ENCODE data around the gene ZNF468. TPM values are rescaled to one million over a fixed set of nuclear protein-coding genes. Genes with fewer than 3 reads are reported as not detected.
"Not testable (repeated sequence)": the region's sequence is repeated elsewhere in the genome, so short reads cannot be mapped to it uniquely, and the experiment has no call there.

The ZNF468 gene
- total RNA-seq, 2 donors from 2014 or later, result 11.3 to 18.7 TPM

DNA sequence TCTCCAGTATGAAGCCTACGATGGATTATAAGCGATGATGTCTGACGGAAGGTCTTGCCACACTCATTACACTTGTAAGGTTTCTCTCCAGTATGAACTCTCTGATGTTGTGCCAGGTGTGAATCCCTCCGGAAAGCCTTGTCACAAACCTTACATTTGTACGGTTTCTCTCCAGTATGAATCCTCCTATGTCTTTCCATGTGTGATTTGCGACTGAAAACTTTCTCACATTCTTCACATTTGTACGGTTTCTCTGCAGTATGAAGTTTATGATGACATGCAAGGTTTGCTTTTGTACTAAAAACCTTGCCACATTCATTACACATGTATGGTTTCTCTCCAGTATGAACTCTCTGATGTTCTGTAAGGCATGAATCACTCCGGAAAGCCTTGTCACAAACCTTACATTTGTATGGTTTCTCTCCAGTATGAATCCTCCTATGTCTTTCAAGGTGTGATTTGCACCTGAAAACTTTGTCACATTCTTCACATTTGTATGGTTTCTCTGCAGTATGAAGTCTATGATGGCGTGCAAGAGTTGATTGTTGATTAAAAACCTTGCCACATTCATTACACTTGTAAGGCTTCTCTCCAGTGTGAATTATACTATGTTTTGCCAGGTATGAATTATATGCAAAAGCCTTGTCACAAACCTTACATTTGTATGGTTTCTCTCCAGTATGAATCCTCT, 57.3 kb downstream of the ZNF468 start:
- peaks cover 35% of the 10 kb centered on the region for H3K9me3 Mint-ChIP-seq
- H3K4me1 Mint-ChIP-seq (ENCODE audit: low read depth in 2 of 2); DNase-seq (ENCODE audit: low spot score); H3K27me3 Mint-ChIP-seq; H3K4me3 Mint-ChIP-seq; ATAC-seq; H3K27ac Mint-ChIP-seq: not testable (repeated sequence)
- H3K36me3 Mint-ChIP-seq, result peaks cover 85% of the 10 kb centered on the region

DNA sequence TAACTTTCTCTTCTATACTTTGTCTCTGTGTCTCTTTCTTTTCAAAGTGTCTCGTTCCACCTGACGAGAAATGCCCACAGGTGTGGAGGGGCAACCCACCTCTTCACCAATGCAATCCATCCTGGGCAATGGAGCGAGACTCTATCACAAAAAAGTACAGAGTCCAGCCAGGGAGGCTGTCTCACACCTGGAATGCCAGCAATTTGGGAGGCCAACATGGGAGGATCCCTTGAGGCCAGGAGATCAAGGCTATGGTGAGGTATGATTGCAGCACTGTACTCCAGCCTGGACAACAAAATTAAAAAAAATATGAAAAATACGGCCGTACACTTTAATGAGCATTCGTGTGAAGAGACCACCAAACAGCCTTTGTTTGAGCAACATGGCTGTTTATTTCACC, 68.0 kb downstream of the ZNF468 start:
- Mint-ChIP-seq H3K4me3 (peak overlapping the region; percentile 15), H3K36me3 (peaks cover 30% of the 10 kb centered on the region), H3K27me3 (no peaks in the 10 kb centered on the region), H3K9me3 (peaks cover 4% of the 10 kb centered on the region), H3K4me1 (ENCODE audit: low read depth in 2 of 2) (peaks cover 23 to 41% of the 10 kb centered on the region in 2 donors), H3K27ac (no peak overlapping the region)
- DNase-seq (ENCODE audit: low spot score) (no peak), ATAC-seq (no peak)

Other genes starting within 250 kb of the ZNF468 start
- gene ZNF83, start 219.3 kb downstream of the ZNF468 start, total RNA-seq, result 10 to 100 TPM; 20.2 to 25.8 TPM
- 10 to 100 TPM; 39.1 to 50.7 TPM for gene ZNF611, start 122.6 kb downstream of the ZNF468 start, total RNA-seq
- 10 to 100 TPM; 11.5 to 35.2 TPM for gene ZNF600, start 70.8 kb downstream of the ZNF468 start, total RNA-seq
- gene ZNF28, start 36.0 kb downstream of the ZNF468 start, total RNA-seq, result 10 to 100 TPM; 11.3 to 24.7 TPM
- 10 to 100 TPM; 13.9 to 15.4 TPM for gene ZNF320, start 40.0 kb upstream of the ZNF468 start, total RNA-seq
- 1 to 10 TPM; 5.3 to 6.5 TPM for gene ZNF888, start 65.8 kb upstream of the ZNF468 start, total RNA-seq
- 10 to 100 TPM in 1 of 2 donors, 1 to 10 TPM in 1; 8.7 to 11.8 TPM for gene ZNF816, start 105.3 kb upstream of the ZNF468 start, total RNA-seq
- not detected for gene ERVV-1, start 156.3 kb upstream of the ZNF468 start, total RNA-seq
- gene ERVV-2, start 187.1 kb upstream of the ZNF468 start, total RNA-seq, result not detected
- gene ZNF160, start 245.8 kb upstream of the ZNF468 start, total RNA-seq, result 10 to 100 TPM; 31.3 to 41.4 TPM